ENCODE data around the gene SOWAHA. TPM values are rescaled to one million over a fixed set of nuclear protein-coding genes. Genes with fewer than 3 reads are reported as not detected.

The SOWAHA gene
- not detected in 2 replicates for total RNA-seq

GRCh38 chr5:132812781-132813598, at the start of gene SOWAHA:
TSS of gene SOWAHA (plus strand) at chr5:132813302. CDS start at chr5:132813622, 320 bp downstream.
- no peak for DNase-seq (ENCODE audit: extremely low read depth, low read depth, low spot score)

- DNase-seq (ENCODE audit: extremely low read depth, low read depth, low spot score): no peak
Measured at GRCh38 chr5:132764051-132764450, 49.1 kb upstream of the SOWAHA start.

- no peak for DNase-seq (ENCODE audit: extremely low read depth, low read depth, low spot score)
Measured at GRCh38 chr5:132764671-132765238, 48.3 kb upstream of the SOWAHA start.

- DNase-seq (ENCODE audit: extremely low read depth, low read depth, low spot score): no peak
Measured at GRCh38 chr5:132765311-132766019, 47.6 kb upstream of the SOWAHA start.

- no peak for DNase-seq (ENCODE audit: extremely low read depth, low read depth, low spot score)
Measured at GRCh38 chr5:132766020-132766805, 46.9 kb upstream of the SOWAHA start.

DNA sequence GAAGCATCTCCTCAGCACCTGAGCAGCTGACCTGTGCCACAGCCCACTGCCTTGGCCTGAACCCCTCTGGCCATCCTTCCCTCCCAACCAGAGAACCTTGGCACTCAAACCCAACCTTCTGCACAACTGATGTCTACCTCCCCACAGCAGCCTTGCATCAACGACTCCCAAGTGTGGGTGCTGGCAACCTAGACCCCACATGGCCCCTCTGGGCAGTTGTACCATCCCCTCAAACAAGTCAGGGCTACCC, 46.4 kb upstream of the SOWAHA start:
- no peak for DNase-seq (ENCODE audit: extremely low read depth, low read depth, low spot score)

DNA sequence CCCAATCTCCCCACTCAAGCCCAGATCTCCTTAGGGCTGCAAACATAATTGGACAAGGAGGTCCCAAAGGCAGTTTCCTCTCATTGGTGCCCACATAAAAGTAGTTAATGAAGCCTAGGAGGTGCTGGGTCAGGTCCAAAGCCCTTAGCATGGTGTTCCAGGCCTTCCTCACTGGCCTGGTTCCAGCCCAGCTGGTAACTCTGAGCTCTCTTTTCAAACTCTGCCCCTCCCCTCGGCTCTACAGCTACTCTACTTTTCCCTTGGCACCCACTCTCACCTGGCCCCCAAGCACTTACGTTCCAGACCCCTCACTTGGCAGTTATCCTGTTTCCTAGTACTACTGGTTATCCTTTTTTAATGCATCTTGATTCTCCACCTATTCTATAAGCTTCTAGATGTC, 46.0 kb upstream of the SOWAHA start:
- DNase-seq (ENCODE audit: extremely low read depth, low read depth, low spot score): no peak

GRCh38 chr5:132768485-132768868, 44.6 kb upstream of the SOWAHA start:
- DNase-seq (ENCODE audit: extremely low read depth, low read depth, low spot score): no peak

GRCh38 chr5:132770476-132771159, 42.5 kb upstream of the SOWAHA start:
- no peak for DNase-seq (ENCODE audit: extremely low read depth, low read depth, low spot score)

- peak; percentile 16 for DNase-seq (ENCODE audit: extremely low read depth, low read depth, low spot score)
Measured at GRCh38 chr5:132771503-132771998, 41.6 kb upstream of the SOWAHA start.

DNA sequence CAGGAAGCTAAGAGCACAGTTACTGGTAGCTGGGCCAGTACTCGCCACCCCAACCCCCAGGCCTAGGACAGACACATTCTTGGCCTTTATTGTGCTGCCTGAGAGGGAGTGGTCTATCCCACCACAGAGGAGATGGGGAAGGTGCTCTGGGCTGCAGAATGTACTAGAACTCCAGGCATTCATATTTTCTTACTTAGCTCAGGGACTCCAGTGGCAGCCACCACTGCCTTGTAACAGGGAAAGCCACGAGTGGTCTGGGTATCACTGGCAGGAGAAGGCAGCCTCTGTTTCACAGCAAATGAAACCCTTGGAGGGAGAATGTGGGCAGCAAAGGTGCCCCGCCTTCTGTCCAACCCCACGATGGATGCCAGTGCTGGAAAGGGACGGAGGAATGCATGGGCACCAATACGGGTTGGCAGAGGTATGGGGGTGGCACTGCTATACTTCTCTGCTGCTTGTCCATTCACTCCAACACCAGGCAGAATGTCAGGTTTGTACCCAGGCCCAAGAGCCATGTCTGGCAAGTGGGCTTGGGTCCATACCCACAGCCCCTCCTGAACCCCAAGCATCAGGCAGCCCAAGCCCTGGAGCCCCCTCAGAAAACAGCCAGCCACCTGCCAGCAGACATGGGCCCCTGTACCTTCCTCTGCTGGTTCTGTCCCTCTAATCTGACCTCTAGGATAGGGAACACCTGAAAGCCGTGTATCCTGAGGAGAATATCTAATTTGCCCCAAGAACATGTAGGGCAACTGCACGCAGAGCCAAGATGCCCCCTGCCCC, 40.6 kb upstream of the SOWAHA start:
- no peak for DNase-seq (ENCODE audit: extremely low read depth, low read depth, low spot score)

- no peak for DNase-seq (ENCODE audit: extremely low read depth, low read depth, low spot score)
Measured at GRCh38 chr5:132773114-132773513, 40.0 kb upstream of the SOWAHA start.

DNA sequence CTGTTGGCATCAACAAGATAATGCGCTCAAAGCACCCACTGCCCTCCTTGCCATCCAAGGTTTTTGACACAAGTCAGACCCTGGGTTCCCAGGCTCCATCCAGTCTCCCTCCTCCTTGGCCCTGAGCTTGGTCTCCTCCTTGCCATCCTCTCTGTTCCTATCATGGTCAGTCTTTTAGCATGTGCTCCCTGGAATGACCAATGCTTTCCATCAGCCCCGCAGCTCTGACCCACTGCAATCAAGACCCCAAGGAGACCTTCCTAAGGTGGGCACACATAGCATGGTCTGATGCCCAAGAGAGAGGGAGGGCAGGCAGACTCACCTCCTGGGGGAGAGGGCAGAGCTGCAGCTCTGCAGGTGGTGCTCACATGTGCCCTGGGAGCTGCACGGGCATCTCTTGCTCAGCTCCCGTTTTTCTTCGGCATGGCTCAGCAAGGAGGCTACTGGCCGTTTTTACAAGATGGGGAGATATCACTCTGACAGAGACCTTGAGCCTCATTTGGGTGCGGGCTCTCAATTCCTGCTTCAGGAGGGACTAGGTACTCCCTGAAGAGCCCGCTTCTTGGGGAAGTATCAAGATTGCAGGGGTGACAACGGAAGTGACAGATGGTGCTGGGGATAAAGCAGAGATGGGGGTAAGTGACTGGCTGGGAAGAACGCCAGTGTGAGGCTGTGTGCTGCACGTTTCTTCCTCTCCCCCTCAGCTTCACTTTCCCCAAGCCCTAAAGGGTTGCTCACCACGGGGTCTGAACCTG, 39.3 kb upstream of the SOWAHA start:
- no peak for DNase-seq (ENCODE audit: extremely low read depth, low read depth, low spot score)

- no peak for DNase-seq (ENCODE audit: extremely low read depth, low read depth, low spot score)
Measured at GRCh38 chr5:132774406-132774805, 38.7 kb upstream of the SOWAHA start.

- no peak for DNase-seq (ENCODE audit: extremely low read depth, low read depth, low spot score)
Measured at GRCh38 chr5:132774896-132775295, 38.2 kb upstream of the SOWAHA start.

DNA sequence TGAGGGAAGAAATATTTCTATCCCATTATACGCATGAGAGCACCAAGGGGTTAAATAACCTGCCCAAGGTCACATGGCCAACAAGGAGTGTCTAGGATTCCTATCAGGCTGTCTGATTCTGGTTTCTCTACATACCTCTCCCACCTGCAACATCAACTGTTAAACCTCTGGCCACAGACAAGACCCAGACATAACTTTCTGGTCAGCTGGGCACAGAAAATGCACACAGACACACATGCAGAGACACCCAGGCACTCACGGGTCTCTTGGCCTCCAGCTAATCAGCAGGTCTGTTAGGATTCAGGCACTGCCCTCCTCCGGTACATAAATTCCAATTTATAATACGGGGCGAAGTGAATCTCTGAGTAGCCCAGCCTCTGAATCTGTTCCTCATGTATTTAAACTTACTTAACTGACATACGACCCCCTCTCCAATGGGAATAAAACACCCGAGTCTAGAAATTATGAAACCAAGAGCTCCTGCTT, 37.6 kb upstream of the SOWAHA start:
- no peak for DNase-seq (ENCODE audit: extremely low read depth, low read depth, low spot score)

DNA sequence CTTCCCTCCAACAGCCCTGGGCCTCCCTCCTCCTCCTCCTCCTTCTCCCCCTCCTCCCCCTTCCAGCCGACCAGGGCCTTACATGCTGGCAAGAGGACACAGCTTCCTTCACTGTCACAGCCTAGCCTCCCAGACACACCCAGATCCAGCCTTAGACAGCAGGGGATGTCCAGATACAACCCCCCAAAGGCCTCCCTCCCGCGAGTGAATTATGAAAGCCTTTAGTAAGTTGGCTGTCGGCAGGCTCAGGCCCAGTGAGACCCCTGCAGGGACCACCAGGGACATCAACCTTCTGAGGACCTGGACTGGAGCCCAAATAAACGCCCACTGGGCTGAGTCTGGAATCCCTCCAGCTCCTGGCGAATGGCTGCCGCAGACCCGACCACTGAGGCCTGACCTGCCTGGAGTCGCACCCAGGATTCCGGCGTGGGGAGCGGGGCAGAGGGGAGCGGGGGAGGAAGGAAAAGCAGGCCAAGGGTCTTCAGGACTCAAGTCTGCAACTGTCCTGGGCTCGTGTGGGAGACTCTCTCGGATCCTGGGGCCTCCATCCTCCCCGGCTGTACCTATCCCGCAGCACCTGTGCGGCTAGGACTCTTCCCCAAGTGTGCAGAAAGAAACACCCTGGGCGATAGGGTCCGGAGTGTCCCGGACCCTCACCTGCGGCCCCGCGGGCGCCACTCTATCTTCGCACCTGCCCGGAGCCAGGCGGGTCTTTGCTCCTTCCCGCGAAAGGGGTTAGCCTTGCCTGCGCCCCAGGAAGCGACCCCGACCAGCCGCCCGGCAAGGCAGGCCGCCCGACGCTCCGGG, 36.8 kb upstream of the SOWAHA start:
- DNase-seq (ENCODE audit: extremely low read depth, low read depth, low spot score): no peak

DNA sequence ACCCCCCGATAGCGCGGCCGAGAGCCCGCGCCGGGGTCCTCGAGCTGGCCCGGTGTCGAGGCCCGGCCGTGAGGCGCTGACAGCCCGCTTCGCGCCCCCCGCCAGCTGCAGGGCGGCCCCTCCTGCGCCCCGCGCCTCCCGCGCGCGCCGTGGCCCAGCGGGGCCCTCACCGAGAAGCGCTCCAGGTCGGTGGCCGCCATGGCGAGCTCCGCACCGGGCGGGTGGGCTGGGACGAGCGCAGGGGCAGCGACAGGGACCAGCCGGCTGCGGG, 36.2 kb upstream of the SOWAHA start:
- no peak for DNase-seq (ENCODE audit: extremely low read depth, low read depth, low spot score)
